HT1080 (cell line): ENCODE measurements around the gene TP53I13. TPM values are rescaled to one million over a fixed set of nuclear protein-coding genes. Genes with fewer than 3 reads are reported as not detected.
"Not testable (repeated sequence)": the region's sequence is repeated elsewhere in the genome, so short reads cannot be mapped to it uniquely, and the experiment has no call there.

Source experiments
- DNase-seq: peaks from one replicate; pipeline ENCODE4 v3.0.0-alpha.2; 2015; ENCODE audit warnings: low read depth
- polyA plus RNA-seq, 2 experiments: library from polyadenylated mRNA; depleted of rRNA; stranded (reverse); fragments of >200 nt; gene quantifications; 2 replicates each; pipeline ENCODE4 v1.2.3, GENCODE V29; 2015
- total RNA-seq: library from RNA; depleted of rRNA; stranded (reverse); fragments of >200 nt; shearing (Covaris generic); gene quantifications from 2 replicates; pipeline ENCODE4 v1.2.3, GENCODE V29; 2014; rRNA removed

TP53I13 gene, protein sequence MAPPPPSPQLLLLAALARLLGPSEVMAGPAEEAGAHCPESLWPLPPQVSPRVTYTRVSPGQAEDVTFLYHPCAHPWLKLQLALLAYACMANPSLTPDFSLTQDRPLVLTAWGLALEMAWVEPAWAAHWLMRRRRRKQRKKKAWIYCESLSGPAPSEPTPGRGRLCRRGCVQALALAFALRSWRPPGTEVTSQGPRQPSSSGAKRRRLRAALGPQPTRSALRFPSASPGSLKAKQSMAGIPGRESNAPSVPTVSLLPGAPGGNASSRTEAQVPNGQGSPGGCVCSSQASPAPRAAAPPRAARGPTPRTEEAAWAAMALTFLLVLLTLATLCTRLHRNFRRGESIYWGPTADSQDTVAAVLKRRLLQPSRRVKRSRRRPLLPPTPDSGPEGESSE
- 21.9 and 26.1 TPM in 2 replicates for total RNA-seq
- 19.4 and 24.8 TPM in 2 replicates for polyA plus RNA-seq (2015; cell fraction: cytosol; rRNA removed)
- polyA plus RNA-seq (2015; cell fraction: nucleus; rRNA removed): 58.2 and 59.8 TPM in 2 replicates

DNA sequence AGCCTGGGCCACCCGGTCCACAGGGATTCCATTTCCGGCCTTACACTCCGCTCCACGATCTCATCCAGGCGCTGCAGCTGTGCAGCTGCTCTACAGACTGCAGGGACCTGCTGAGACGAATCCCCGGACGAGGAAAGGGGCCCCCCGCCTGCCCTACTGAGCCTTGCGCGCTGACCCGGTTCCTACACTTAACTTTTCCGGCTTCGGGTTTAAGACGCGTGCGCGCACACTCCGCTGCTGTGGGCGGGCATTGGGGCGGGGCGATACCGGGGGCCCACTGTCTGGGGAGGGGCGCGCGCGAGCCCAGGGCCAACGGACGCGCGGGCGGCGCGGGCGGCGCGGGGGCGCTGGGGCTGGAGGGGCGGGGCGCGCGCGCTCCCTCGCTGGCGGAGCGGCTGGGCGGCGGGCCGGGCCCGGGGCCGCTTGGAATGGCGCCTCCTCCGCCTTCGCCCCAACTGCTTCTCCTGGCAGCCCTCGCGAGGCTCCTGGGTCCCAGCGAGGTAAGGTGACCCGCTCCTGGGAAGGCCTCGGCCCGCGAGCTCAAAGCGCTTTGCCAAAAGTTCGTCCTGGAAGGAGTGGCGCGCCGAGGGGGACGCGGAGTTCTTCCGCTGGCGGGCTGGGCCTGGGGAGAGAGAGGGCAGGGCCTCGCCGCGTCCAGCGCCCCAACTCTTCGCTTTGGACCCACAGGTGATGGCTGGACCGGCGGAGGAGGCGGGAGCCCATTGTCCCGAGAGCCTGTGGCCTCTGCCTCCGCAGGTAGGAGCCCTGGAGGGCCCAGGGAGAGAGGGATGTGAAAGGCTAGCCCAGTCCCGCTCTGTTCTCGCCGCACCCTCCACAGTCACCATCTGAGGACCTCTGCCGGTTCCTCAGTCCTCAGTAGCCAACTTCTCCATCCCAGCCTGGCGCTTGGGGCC is at the start of gene TP53I13:
TP53I13 (plus strand) TSS at position 371 of the 914 bp plus-strand sequence; CDS start at position 429, 58 bp downstream.
- DNase-seq: peak; percentile 61

DNA sequence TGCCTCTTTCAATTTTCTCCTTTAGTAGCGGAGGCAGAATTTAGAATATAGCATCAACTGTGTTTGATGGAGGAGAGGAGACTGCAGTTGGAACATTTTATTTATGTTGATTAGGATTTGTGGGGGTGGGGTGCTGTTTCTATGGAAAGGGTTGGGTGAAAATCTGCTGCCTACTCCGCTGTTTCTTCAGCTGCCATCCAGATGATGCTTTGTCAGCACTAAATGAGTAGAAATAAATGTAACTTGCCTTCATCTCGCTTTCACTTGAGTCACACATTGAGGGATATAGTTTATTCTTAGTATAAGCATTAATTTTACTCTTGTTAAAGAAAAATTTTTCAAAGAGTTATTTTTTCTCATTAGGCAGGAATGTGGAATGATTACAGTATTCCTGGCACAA is 43.8 kb upstream of the TP53I13 start:
- no peak for DNase-seq

DNA sequence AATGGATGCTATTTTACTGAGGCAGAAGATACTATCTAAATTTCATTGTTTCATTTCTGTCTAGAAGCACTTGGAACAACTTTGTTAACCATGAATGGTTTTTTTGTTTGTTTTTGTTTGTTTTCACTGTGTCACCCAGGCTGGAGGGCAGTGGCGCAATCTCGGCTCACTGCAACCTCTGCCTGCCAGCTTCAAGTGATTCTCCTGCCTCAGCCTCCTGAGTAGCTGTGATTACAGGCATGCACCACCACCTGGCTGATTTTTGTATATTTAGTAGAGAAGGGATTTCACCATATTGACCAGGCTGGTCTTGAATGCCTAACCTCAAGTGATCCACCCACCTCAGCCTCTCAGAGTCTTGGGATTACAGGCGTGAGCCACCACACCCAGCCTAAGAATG is 42.2 kb upstream of the TP53I13 start:
- DNase-seq: peak; percentile 4

DNA sequence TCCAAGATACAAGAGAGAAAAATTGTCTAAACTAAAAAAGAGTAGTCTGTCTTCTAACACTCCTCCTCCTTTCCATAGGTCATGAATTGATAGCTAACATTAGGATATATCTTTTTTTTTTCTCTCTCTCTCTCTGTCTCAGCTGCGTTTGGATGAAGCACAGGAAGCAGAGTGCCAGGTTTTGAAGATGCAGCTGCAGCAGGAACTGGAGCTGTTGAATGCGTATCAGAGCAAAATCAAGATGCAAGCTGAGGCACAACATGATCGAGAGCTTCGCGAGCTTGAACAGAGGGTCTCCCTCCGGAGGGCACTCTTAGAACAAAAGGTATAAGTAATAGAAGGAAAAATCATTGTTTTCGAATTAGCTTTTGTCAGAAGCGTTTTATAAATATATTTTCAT is 34.5 kb upstream of the TP53I13 start:
- no peak for DNase-seq

DNA sequence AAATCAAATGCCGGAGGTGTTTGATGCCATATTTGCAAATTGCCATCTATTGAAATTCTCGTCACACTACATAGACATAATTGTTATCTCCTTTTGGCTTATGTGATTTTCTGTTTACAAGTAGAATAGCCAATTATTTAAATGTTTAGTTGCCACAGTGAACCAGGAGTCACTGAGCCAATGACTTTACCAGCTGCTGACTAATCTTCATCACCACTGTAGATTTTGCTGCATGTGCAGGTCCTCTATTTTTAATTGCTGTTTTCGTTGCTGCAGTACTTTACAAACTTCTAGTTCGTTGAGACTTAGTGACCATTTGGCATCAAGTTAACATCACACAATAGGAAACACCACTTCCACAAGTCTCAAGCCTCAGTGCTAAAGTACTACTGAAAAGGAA is 24.4 kb upstream of the TP53I13 start:
- DNase-seq: no peak

DNA sequence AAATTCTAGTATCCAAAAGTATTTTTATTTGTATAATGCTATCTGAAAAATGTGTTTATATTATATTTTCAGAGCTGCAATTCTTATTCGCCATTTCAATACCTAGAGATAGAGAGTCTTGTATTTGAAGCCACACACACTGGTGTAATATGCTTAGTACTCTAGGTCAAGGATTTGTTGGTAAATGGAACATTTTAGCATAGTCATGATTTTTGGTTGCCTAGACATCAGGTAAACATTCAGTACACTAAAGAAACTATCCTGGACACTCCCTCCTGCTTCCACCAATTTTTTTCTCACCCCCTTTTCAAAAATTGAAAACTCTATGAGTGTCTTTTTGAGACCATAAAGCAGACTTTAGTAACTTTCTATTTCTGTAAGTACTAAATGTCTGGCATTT is 22.4 kb upstream of the TP53I13 start:
- no peak for DNase-seq

DNA sequence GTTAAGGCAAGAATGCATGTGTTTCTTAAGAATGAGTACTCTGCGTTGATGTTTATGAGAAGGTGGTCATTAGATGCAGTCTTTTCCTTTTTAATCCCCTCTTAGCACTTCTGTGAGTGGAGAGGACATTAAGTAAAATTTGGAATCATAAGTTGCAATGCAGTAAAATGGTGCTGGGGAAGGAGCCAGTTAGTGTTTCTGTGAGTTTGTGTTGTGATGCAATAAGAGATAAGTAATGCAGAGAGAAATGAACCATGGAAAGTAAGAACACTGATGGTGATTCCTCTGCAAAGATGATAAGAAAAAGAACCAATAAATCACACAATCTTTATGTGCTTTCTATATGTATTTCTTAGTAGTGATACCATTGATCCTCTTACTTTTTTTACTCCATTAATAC is 21.7 kb upstream of the TP53I13 start:
- no peak for DNase-seq

DNA sequence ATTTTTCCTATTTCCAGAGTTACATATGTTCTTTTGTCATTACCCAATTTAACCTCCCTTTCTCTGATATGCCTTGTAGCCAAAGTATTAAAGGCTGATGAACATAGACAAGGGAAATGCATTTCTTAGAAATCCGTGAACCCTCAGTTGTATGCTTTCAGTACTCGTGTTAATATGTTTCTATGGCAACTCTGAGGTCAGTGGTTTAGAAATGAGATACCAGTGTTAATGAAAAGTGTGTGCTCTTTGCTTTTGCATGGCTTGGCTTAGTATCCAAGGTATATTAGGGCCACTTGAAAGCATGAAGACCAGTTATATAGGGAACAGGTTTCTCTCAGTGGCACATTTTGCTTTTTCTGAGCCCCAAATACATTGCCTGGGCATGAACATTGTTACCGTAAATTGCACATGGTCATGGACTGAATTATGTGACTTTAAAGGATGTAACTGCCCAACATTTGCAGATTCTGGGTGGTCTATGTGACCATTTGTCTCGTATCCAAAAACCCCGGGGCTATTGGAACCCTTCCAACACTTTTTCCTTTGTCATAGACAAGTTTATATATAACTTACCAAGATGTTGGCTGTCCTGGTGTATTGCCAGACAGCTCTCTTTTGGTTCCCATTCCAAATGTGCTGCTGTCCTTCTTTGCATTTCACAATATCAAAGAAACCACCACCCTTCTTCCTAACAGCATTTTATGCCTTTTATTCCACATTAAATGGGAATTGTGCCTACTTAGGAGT is 19.2 kb upstream of the TP53I13 start:
- DNase-seq: no peak

DNA sequence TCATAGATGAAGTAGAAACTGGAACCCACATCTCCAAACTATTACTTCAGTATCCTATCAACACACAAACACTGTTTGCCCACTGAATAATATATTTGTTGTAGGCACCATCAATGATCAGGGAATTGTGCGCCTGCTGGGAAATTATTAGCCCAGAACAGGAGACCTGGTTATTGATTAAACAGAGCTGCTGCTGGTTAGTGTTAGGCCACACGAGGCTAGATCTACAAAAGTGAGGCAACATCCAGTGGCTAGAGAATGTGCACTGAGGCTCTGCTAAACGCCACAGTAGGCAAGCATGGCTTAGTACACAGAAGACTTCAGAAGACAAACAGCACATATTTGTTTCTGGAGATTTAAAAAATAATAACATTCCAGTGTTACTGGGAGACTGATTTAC is 12.7 kb upstream of the TP53I13 start:
- no peak for DNase-seq

DNA sequence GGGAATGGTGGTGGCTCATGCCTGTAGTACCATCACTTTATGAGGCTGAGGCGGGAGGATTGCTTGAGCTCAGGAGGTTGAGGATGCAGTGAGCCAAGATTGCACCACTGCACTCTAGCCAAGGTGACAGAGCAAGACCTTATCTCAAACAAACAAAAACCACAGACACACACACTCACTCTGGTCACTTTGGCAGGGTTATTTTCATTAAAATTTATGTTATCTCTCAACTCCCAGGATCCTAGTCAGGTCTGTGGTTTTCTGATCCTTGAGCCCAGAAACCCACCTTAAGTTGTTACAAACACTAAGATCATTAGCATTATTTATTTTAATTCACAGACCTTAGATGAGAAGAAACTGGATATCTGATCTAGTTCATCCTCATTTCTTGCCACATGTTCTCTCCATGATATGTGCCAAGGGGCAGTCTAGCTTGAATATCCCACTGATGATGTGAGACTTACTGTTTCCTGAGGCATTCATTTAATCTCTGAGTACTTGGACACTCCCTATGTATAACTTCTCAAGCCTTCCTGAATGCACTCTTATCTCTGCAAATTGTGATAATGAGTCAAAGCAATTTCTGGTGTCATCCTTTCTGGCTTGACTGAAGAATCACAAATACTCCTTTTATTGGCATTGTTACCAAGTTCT is 11.3 kb upstream of the TP53I13 start:
- DNase-seq: no peak

DNA sequence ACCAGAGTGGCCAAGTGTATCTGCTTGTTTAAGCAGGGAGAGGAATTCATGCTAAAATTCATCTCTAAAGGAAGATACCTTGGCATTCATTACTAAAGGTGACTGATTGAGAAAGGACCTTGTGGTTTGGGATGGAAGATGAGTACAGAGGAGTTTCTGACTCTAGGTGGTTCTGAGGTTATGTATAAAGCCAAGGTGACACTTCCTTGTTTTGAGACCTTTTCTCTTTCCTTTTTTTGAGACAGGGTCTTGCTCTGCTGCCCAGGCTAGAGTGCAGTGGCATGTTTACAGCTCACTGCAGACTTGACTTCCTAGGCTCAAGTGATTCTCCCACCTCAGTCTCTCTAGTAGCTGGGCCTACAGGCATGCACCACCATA is 10.8 kb upstream of the TP53I13 start:
- DNase-seq: no peak

DNA sequence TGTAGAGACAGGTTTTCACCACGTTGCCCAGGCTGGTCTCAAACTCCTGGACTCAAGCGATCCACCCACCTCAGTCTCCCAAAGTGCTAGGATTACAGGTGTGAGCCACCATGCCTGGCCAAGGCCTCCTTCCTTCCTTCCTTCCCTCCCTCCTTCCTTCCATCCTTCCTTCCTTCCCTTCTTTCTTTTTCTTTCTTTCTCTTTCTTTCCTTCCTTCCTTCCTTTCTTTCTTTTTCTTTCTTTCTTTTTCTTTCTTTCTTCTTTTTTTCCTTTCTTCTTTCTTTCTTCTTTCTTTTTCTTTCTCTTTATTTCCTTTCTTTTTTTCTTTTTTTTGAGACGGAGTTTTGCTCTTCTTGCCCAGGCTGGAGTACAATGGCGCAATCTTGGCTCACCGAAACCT is 10.4 kb upstream of the TP53I13 start:
- not testable (repeated sequence) for DNase-seq

DNA sequence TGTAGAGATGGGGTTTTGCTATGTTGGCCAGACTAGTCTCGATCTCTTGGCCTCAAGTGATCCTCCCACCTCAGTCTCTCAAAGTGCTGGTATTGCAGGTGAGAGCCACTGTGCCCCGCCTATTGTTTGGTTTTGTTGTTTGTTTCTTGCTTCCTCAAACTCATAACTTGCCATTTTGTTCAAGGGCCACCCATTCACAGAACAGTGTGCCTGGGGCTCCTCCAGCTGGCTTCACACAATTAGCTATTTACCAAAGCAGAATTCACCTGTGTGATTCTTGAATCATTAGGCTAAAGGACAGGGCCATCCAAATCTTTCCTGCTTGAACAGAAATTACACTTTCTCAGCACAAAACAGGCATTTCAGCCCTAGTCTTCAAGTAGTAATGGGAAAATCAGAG is 8.9 kb upstream of the TP53I13 start:
- no peak for DNase-seq

DNA sequence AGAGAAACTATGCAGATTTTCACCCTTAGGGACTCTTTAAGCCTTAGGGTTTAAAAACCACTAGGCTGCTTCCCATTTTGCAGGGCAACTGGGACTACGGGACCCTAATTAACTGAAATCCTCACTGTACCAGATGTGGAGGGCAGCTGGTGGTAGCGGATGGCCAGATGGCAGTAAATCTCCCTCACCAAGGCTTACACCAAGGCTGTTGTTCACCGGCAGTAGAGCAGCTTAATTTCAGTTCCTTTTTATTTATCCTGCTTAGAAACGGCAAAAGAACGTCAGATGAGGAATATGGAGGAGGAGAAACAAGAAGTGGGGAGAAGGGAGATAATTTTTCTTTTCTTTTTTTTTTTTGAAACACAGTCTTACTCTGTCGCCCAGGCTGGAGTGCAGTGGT is 8.2 kb upstream of the TP53I13 start:
- DNase-seq: no peak

DNA sequence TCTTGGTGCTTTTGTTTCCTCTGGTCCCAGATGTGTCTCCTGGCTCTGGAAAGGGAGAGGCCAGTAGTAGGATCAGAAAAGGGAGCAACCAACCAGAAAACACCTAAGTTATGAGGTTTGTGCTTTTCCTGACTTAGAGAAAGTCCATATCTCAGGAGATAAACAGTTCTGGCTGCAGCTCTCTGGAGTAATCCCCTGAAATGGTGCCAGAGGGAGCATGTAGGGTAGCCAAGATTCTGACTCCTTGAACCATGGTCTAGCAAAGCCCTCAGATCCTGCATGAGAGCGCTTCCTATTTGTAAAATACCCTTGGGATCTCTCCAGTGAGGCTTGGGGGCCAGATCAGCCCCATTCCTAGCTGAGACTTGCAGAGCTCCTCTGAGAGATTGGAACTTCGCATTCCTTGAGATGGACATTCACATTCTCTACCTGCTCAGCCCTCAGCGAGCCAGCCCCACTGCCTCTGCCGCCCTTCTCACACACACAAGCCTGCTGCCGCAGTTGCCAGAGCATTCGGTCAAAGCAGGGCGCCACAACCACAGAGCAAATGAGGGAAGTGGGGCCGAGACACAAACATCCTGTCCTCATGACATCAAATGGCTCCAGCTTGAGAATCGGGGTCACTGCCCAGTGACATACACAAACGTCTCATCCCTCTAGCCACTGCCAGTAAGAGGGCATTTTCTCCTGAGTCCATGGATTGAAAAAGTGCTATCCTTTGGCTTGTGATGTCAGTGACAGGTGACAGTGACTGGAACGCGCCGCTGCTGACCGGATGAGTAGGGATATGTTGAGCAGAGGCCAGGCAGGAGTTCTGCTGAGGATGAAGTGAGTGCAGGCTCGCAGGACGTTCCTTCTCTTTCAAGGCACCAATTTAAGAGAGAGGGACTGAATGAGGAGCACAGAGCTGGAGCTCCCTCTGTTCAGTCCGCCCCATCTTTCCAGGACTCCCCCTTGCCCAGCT is 6.7 kb upstream of the TP53I13 start:
- no peak for DNase-seq

DNA sequence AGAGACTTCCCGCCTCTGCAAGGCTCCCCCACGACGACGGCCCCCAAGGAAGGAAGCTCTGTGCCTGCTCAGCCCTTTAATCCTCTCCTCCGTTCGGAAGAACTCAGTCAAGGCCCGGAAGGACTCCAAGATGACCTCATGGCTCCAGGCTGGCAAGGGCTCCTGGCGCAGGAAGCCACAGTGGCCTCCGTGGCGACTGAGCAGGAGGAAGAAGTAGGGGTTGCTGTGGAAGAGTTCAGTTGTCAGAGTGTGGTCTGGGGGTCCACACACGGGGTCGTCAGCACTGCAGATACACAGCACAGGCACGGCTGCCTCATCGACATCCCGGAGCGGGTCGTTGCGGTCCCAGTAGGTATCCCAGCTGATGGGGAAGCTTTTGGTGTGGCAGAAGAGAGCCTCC is 5.9 kb upstream of the TP53I13 start:
- no peak for DNase-seq

DNA sequence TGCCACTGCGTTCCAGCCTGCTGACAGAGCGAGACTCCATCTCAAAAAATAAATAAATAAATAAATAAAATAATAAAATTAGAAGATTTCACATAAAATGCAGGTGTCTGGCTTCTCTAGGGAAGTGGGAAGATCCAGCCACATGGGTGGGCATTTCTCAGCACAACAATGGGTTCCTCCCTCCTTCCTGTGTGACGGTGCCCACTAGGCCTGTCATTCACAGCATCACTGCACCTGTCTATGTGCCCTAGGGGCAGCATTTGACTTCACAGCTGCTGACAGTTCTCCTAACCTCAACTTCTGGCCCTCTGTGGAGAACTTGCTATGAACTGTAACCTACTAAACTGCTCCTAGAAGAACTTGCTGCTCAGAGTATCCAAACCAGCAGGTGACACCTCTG is 4.7 kb upstream of the TP53I13 start:
- no peak for DNase-seq

DNA sequence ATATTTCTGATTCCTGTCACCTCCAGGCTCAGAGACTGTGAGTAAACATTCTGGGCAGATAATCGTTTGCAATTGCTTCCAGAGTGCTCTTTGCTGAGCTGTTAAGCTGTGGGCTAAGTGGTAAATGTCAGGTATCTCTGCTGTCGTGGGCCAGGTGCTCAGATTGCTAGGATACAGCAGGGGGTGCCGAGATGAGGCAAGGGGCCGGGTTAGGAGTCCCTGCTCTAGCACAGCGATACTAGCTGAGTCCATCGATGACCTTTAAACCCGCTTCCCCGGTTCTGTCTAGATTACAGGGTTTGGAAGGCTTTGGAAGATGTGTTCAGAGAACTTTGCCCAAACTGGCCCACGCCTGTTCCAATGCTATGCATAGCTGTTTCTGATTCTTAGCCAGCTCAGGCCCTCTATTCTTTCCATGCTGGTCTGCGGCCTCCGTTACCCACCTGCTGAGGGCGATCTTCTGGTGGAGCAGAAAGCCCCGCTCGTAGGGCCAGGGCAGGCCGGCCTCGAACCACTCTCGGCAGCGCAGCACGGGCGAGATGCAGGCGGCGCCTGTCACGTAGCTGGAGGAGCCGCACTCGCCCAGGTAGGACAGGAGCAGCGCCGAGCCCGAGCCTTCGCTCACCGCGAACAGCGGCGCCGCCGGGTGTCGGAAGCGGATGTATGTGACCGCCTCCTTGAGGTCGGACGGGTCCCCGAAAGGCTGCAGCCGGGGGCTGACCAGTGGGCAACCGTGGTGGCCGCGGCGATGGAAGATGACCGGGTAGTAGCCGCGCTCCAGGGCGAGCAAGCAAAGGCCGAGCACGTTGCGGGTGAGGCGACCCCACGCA is 2.6 kb upstream of the TP53I13 start:
- no peak for DNase-seq
